H9 (cell line): ENCODE measurements around the gene F5. TPM values are rescaled to one million over a fixed set of nuclear protein-coding genes. Genes with fewer than 3 reads are reported as not detected.

Experiments
- DNase-seq: peaks from one replicate; pipeline ENCODE4 v3.0.0-alpha.2; 2017
- H2AFZ ChIP-seq: one replicate; pipeline ENCODE4 v1.6.1; 2013; ENCODE audit warnings: mild to moderate bottlenecking, low read length, control low read depth, moderate library complexity
- H2AK5ac ChIP-seq: 2 replicates; pipeline ENCODE4 v1.6.1; 2013; ENCODE audit warnings: low read length, control low read depth, mixed read lengths; ENCODE audit not compliant: insufficient read length
- H2BK120ac ChIP-seq: one replicate; pipeline ENCODE4 v1.6.1; 2013; ENCODE audit warnings: low read depth, mild to moderate bottlenecking, low read length, control low read depth, inconsistent platforms; ENCODE audit not compliant: poor library complexity, severe bottlenecking
- H2BK12ac ChIP-seq: 2 replicates; pipeline ENCODE4 v1.6.1; 2013; ENCODE audit warnings: low read length, control low read depth, mixed read lengths, low read depth; ENCODE audit not compliant: insufficient read length
- H2BK15ac ChIP-seq: 2 replicates; pipeline ENCODE4 v1.6.1; 2013; ENCODE audit warnings: low read depth, low read length, control low read depth
- H2BK20ac ChIP-seq: one replicate; pipeline ENCODE4 v1.6.1; 2013; ENCODE audit warnings: low read depth, mild to moderate bottlenecking, low read length, control low read depth, inconsistent platforms; ENCODE audit not compliant: poor library complexity, severe bottlenecking
- H2BK5ac ChIP-seq: 2 replicates; pipeline ENCODE4 v1.6.1; 2013; ENCODE audit warnings: low read length, control low read depth, mixed read lengths; ENCODE audit not compliant: insufficient read length
- H3K14ac ChIP-seq: 2 replicates; pipeline ENCODE4 v1.6.1; 2013; ENCODE audit warnings: low read length, control low read depth; ENCODE audit not compliant: insufficient read depth
- H3K18ac ChIP-seq: 2 replicates; pipeline ENCODE4 v1.6.1; 2013; ENCODE audit warnings: low read depth, mild to moderate bottlenecking, mixed read lengths, low read length, control low read depth; ENCODE audit not compliant: insufficient read length
- H3K23ac ChIP-seq: 2 replicates; pipeline ENCODE4 v1.6.1; 2013; ENCODE audit warnings: low read length, control low read depth, mixed read lengths, low read depth; ENCODE audit not compliant: insufficient read length
- H3K23me2 ChIP-seq: 2 replicates; pipeline ENCODE4 v1.6.1; 2013; ENCODE audit warnings: low read depth, mild to moderate bottlenecking, mixed read lengths, low read length, control low read depth; ENCODE audit not compliant: insufficient read length, poor library complexity, severe bottlenecking
- H3K27ac ChIP-seq: 2 replicates; pipeline ENCODE4 v1.5.1; 2013; ENCODE audit warnings: low read length, control low read depth, mixed read lengths, low read depth; ENCODE audit not compliant: insufficient read length
- H3K27me3 ChIP-seq: 2 replicates; pipeline ENCODE4 v1.6.1; 2013; ENCODE audit warnings: low read length, control low read depth, inconsistent platforms; ENCODE audit not compliant: insufficient read depth
- H3K4ac ChIP-seq: 2 replicates; pipeline ENCODE4 v1.6.1; 2013; ENCODE audit warnings: low read depth, mild to moderate bottlenecking, control low read depth, inconsistent platforms, low read length, moderate library complexity
- H3K4me1 ChIP-seq: 2 replicates; pipeline ENCODE4 v1.6.1; 2013; ENCODE audit warnings: low read length, control low read depth, inconsistent platforms; ENCODE audit not compliant: insufficient read depth
- H3K4me2 ChIP-seq: 2 replicates; pipeline ENCODE4 v1.6.1; 2013; ENCODE audit warnings: low read length, control low read depth, mixed read lengths; ENCODE audit not compliant: insufficient read length, insufficient read depth
- H3K56ac ChIP-seq: 2 replicates; pipeline ENCODE4 v1.6.1; 2013; ENCODE audit warnings: low read depth, mild to moderate bottlenecking, mixed read lengths, low read length, control low read depth; ENCODE audit not compliant: insufficient read length
- H3K79me1 ChIP-seq: 2 replicates; pipeline ENCODE4 v1.6.1; 2013; ENCODE audit warnings: low read depth, mild to moderate bottlenecking, moderate library complexity, low read length, control low read depth, inconsistent platforms; ENCODE audit not compliant: insufficient read depth, poor library complexity, severe bottlenecking
- H3K79me2 ChIP-seq: 2 replicates; pipeline ENCODE4 v1.6.1; 2013; ENCODE audit warnings: low read length, control low read depth, inconsistent platforms; ENCODE audit not compliant: insufficient read depth
- H3K9ac ChIP-seq: 2 replicates; pipeline ENCODE4 v1.6.1; 2013; ENCODE audit warnings: low read length, control low read depth, mixed read lengths; ENCODE audit not compliant: insufficient read length; ENCODE audit errors: extremely low read depth
- H3K9me3 ChIP-seq: one replicate; pipeline ENCODE4 v1.6.1; 2013; ENCODE audit warnings: low read depth, low read length, inconsistent platforms; ENCODE audit not compliant: control insufficient read depth
- H3T11ph ChIP-seq: one replicate; pipeline ENCODE4 v1.6.1; 2013; ENCODE audit warnings: mild to moderate bottlenecking, low read length, control low read depth, inconsistent platforms
- H4K20me1 ChIP-seq: one replicate; pipeline ENCODE4 v1.6.1; 2013; ENCODE audit not compliant: control insufficient read depth, insufficient read length, insufficient read depth
- H4K5ac ChIP-seq: 2 replicates; pipeline ENCODE4 v1.6.1; 2013; ENCODE audit warnings: low read depth, mild to moderate bottlenecking, mixed read lengths, low read length, control low read depth; ENCODE audit not compliant: insufficient read length
- H4K8ac ChIP-seq: replicated peaks from 2 replicates; pipeline ENCODE4 v1.6.1; 2013; ENCODE audit warnings: low read length, control low read depth, mixed read lengths, low read depth; ENCODE audit not compliant: insufficient read length
- H4K91ac ChIP-seq: 2 replicates; pipeline ENCODE4 v1.6.1; 2013; ENCODE audit warnings: low read depth, mild to moderate bottlenecking, moderate library complexity, mixed read lengths, low read length, control low read depth; ENCODE audit not compliant: insufficient read length
- H3K27ac Mint-ChIP-seq, 3 experiments: 2 replicates in 2 of 3; 3 replicates in 1 of 3; pipeline ENCODE4 v1.8.0; 2020 to 2021; ENCODE audit warnings: mixed read lengths in 3 of 3, mild to moderate bottlenecking in 1 of 3, moderate library complexity in 1 of 3
- H3K27me3 Mint-ChIP-seq: 2 replicates; pipeline ENCODE4 v1.8.0; 2021; ENCODE audit warnings: low read depth, mild to moderate bottlenecking, moderate library complexity, mixed read lengths
- H3K36me3 Mint-ChIP-seq, 3 experiments: 2 replicates in 2 of 3; 3 replicates in 1 of 3; pipeline ENCODE4 v1.8.0; 2020 to 2021; ENCODE audit warnings: low read depth in 3 of 3, mixed read lengths in 3 of 3; ENCODE audit not compliant: insufficient read depth in 1 of 3
- H3K4me1 Mint-ChIP-seq, 2 experiments: 2 replicates each; pipeline ENCODE4 v1.8.0; 2020; ENCODE audit warnings: mixed read lengths in 2 of 2
- H3K4me3 Mint-ChIP-seq, 2 experiments: 2 replicates in 1 of 2; 3 replicates in 1 of 2; pipeline ENCODE4 v1.8.0; 2020 to 2021; ENCODE audit warnings: mild to moderate bottlenecking in 2 of 2, mixed read lengths in 2 of 2, moderate library complexity in 1 of 2
- H3K9me3 Mint-ChIP-seq, 2 experiments: 2 replicates in 1 of 2; 3 replicates in 1 of 2; pipeline ENCODE4 v1.8.0; 2020; ENCODE audit warnings: mild to moderate bottlenecking in 2 of 2, mixed read lengths in 2 of 2, moderate library complexity in 1 of 2
- WGBS: extraction: QIAGEN DNeasy Blood & Tissue Kit; methylation state at CpG from one replicate; pipeline ENCODE4 v1.1.7; 2013; ENCODE audit warnings: missing lambda C conversion rate, low lambda C conversion rate, mixed read lengths; ENCODE audit not compliant: insufficient read length; ENCODE audit errors: extremely low coverage; 5-methylcytosine and 5-hydroxymethylcytosine counted together
- total RNA-seq: library from RNA; stranded (reverse); gene quantifications from 2 replicates; pipeline ENCODE4 v1.2.1, GENCODE V29; 2021
- TF ChIP-seq, protein P1 (sequence below): fragments of 200-600 bp; sonication (generic); conservative IDR thresholded peaks from 3 replicates; pipeline ENCODE4 v1.8.0; 2021; ENCODE audit warnings: antibody characterized with exemption, mild to moderate bottlenecking

Gene F5
- total RNA-seq, 1 experiment from 2014 or later, result 0.04 TPM

DNA sequence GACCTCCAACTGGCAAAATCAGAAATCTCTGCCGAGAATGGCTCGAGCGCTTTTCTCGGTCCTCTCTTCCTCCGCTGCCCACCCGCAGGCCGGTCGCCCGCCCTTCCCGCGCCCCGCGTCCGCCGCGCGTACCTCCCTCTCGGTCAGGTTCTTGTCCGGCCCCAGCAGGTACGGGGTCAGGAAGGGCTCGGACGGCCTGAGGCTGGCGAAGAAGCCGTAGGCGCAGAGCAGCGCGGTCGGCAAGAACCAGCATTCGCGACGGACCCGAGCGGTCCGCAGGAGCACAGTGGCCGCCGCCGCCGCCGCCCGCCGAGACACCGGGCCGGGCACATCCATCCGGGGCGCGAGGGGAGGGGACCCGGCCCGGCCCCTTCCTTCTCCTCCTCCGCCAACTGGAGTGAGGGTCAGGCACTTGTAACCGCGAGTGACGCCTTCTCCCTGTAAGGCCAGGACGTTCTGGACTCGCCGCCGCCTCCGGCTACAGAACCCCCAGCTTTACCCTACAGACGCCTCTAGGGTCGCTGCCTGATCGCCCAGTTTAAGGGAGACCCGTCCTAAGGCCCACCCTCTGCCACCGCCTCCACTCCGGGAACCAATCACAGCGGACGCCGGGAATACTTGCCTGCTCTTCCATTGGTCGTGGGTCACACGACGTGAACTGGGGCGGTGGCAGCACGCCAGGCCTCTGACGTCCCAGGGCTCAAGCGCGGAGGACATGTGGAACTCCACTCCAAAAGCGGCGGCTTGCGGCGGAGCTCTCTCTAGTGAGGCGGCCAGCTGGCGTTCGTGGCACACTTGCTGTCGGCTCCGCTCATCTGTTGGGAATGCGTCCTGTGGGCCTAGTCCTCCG, 100.6 kb downstream of the F5 start, which contains the start of gene SLC19A2:
Gene SLC19A2, minus strand, starts transcription at position 514 of the 850 bp plus-strand sequence. Its CDS starts 178 bp downstream, at position 336.
- H3K27me3 Mint-ChIP-seq, result no peaks in the 10 kb centered on the region

More for the DNA sequence above, 100.6 kb downstream of the F5 start, which contains the start of gene SLC19A2:
- WGBS, result no CpG with 5 or more reads among the region's 85 CpGs
- Mint-ChIP-seq H3K4me1 (peaks cover 60 to 61% of the 10 kb centered on the region in 2 experiments), H3K9me3 (no peaks in the 10 kb centered on the region; a peak in 1 of 5 replicates), H3K4me3 (peak within 1 kb of the TSS; percentile 85 to 97), H3K27ac (peak within 1 kb of the TSS; percentile 98), H3K36me3 (no peaks in the 10 kb centered on the region; a peak in 1 of 7 replicates)
- Histone ChIP-seq H4K91ac (no peak within 1 kb of the TSS), H3K27ac (peak within 1 kb of the TSS; percentile 59), H3T11ph (no peak within 1 kb of the TSS), H4K20me1 (no peaks in the 10 kb centered on the region), H3K4me2 (peak within 1 kb of the TSS; percentile 95), H3K4me1 (peaks cover 12% of the 10 kb centered on the region), H3K23ac (peak within 1 kb of the TSS; percentile 10), H2BK120ac (no peak within 1 kb of the TSS), H3K23me2 (peaks cover 15% of the 10 kb centered on the region), H2BK12ac (no peak within 1 kb of the TSS), H2AFZ (no peak within 1 kb of the TSS), H2BK5ac (no peak within 1 kb of the TSS), H3K14ac (peak within 1 kb of the TSS; percentile 96), H3K79me1 (peaks cover 4% of the 10 kb centered on the region), H3K9ac (peak within 1 kb of the TSS; percentile 91), H2AK5ac (no peak within 1 kb of the TSS), H3K56ac (peak within 1 kb of the TSS; percentile 9), H4K8ac (no peak within 1 kb of the TSS), H3K4ac (no peak within 1 kb of the TSS), H3K79me2 (peaks cover 23% of the 10 kb centered on the region; the same call in 1 of the 2 replicates), H3K27me3 (no peaks in the 10 kb centered on the region), H2BK20ac (no peak within 1 kb of the TSS), H3K9me3 (no peaks in the 10 kb centered on the region), H2BK15ac (no peak within 1 kb of the TSS), H4K5ac (peak within 1 kb of the TSS; percentile 3), H3K18ac (peak within 1 kb of the TSS; percentile 91)
- TF ChIP-seq, protein P1, sequence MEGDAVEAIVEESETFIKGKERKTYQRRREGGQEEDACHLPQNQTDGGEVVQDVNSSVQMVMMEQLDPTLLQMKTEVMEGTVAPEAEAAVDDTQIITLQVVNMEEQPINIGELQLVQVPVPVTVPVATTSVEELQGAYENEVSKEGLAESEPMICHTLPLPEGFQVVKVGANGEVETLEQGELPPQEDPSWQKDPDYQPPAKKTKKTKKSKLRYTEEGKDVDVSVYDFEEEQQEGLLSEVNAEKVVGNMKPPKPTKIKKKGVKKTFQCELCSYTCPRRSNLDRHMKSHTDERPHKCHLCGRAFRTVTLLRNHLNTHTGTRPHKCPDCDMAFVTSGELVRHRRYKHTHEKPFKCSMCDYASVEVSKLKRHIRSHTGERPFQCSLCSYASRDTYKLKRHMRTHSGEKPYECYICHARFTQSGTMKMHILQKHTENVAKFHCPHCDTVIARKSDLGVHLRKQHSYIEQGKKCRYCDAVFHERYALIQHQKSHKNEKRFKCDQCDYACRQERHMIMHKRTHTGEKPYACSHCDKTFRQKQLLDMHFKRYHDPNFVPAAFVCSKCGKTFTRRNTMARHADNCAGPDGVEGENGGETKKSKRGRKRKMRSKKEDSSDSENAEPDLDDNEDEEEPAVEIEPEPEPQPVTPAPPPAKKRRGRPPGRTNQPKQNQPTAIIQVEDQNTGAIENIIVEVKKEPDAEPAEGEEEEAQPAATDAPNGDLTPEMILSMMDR, result peak; percentile 38; the same call in 1 of the 3 replicates
- DNase-seq, result peak; percentile 99
